Muscle of leg (tissue), 11 donors: ENCODE data around the gene RARA. TPM values are rescaled to one million over a fixed set of nuclear protein-coding genes. Genes with fewer than 3 reads are reported as not detected.

Experiments
- DNase-seq: peaks from one replicate; pipeline ENCODE4 v3.0.0; 2013
- H3K27ac ChIP-seq: one replicate; pipeline ENCODE4 v1.5.1; 2013; ENCODE audit warnings: mild to moderate bottlenecking, low read length, control low read depth
- H3K27me3 ChIP-seq: one replicate; pipeline ENCODE4 v1.6.1; 2013; ENCODE audit warnings: low read length; ENCODE audit not compliant: control insufficient read depth, insufficient read depth
- H3K36me3 ChIP-seq: one replicate; pipeline ENCODE4 v1.6.1; 2013; ENCODE audit warnings: low read length; ENCODE audit not compliant: control insufficient read depth, insufficient read depth
- H3K4me1 ChIP-seq: one replicate; pipeline ENCODE4 v1.6.1; 2013; ENCODE audit warnings: low read length; ENCODE audit not compliant: control insufficient read depth, insufficient read depth
- H3K4me3 ChIP-seq: one replicate; pipeline ENCODE4 v1.5.1; 2013; ENCODE audit warnings: low read length, control low read depth
- H3K9me3 ChIP-seq: replicated peaks from 2 replicates; pipeline ENCODE4 v1.6.1; 2013; ENCODE audit warnings: low read depth, low read length; ENCODE audit not compliant: control insufficient read depth
- WGBS: methylation state at CpG from one replicate; pipeline ENCODE4 v1.1.5; 2013; ENCODE audit warnings: missing lambda C conversion rate; ENCODE audit not compliant: insufficient coverage; 5-methylcytosine and 5-hydroxymethylcytosine counted together
- polyA plus RNA-seq, 8 donors: library from polyadenylated mRNA; unstranded; fragments of 120-200 nt; gene quantifications; one replicate each; pipeline versions ENCODE4 v1.2.1 to v1.2.3, GENCODE V29; 2013; ENCODE audit warnings: inconsistent platforms in 1 of 8, low replicate concordance in 1 of 8; ENCODE audit not compliant: insufficient read length in 8 of 8, insufficient read depth in 1 of 8
- total RNA-seq: library from RNA; stranded (reverse); fragments of 120-200 nt; gene quantifications from one replicate; pipeline ENCODE4 v1.2.4, GENCODE V29; 2013

Gene RARA
- total and polyA plus RNA-seq, 9 donors = 28.2 to 77.2 (median 62.1) TPM

DNA sequence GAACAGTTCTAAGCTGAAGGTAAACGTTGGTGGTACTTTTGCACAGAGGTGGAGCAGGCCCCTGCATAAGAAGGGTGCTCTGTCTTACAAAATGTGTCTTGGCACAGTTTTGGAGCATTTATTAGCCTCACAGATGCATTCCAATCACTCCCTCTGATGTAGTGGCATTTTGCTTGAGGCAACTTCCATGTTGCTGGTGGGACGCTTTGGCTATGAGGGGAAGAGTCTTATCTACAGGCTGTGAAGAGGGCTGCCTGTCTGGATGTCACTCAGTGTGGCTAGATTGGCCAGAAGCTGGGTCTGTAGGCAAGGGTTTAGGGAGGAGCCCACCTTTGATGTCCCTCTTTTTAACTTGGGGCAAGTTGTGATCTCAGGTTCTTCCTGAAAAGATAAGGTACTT lies 2.6 kb upstream of the RARA start:
- 24% methylated on average over 2 of the region's 2 CpGs for WGBS
- Histone ChIP-seq H3K27ac (peak overlapping the region; percentile 56), H3K4me3 (no peak overlapping the region), H3K9me3 (no peaks in the 10 kb centered on the region), H3K4me1 (peaks cover 80% of the 10 kb centered on the region), H3K36me3 (no peaks in the 10 kb centered on the region), H3K27me3 (no peaks in the 10 kb centered on the region)
- no peak for DNase-seq

DNA sequence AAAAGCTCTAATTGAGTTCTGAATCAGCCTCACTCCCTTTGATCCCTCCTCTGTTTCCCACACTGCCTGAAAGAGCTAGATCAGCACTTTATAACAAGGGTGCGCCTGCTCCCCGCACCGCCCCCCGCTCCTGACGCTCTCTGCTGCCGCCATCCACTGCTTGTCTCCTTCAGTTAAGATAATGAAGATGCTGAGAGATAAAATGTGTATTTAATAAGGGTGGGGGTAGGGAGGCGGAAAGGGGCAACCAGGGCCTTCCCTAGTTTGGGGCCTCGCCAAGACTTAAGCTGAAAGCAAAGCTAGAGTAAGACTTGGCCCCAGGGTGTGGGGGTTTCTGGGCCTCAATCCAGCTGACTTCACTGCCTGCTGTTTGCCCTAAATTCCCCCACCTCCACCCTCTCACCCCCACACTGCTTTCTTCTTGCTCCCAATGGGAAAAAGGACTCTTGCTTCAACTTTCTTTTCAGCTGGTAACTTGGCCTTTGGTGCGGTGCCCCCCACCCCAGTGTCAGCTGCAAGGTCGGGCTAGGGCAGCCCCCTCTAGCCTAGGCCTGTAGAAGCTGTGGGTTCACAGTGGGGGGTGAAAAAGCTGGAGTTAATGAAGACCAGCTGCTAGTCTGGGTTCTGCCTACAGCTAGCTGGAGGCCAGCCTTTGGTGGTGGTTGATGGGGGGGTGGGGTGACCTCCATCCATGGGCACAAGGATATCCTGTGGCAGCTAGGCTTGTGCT lies 1.8 kb upstream of the RARA start:
- peak; percentile 77 for DNase-seq
- Histone ChIP-seq H3K27ac (peak overlapping the region; percentile 56), H3K36me3 (no peaks in the 10 kb centered on the region), H3K4me3 (no peak overlapping the region), H3K27me3 (no peaks in the 10 kb centered on the region), H3K9me3 (no peaks in the 10 kb centered on the region), H3K4me1 (peaks cover 88% of the 10 kb centered on the region)
- no CpG with 5 or more reads among the region's 10 CpGs for WGBS

DNA sequence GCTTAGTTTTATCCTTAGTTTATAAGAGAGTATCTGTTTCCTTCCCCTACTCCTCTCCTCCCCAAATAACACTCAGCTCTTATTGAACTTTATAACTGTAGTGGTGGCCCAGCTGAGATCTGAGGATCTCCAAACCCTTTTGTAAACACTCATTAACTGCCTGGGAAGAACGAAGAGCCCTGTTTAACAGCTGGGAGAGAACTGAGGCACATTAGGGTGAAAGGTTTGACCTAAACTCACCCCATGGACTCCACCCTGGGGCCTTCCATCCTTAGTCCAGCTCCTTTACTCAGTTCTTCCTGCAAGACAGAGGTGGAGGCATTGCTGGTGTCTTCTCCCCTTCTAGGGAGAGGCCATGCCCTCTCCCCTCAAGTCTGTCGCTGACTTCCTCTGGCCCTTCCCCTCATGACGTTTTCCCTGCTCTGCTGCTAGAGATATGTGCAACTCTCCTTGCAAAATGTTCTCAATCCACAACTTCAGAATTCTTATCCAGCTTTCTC lies 1.2 kb upstream of the RARA start:
- Histone ChIP-seq H3K4me1 (peaks cover 92% of the 10 kb centered on the region), H3K27me3 (no peaks in the 10 kb centered on the region), H3K9me3 (no peaks in the 10 kb centered on the region), H3K36me3 (no peaks in the 10 kb centered on the region), H3K4me3 (no peak overlapping the region), H3K27ac (peak overlapping the region; percentile 56)
- WGBS = 13% methylated on average over 2 of the region's 3 CpGs
- DNase-seq = peak; percentile 48

DNA sequence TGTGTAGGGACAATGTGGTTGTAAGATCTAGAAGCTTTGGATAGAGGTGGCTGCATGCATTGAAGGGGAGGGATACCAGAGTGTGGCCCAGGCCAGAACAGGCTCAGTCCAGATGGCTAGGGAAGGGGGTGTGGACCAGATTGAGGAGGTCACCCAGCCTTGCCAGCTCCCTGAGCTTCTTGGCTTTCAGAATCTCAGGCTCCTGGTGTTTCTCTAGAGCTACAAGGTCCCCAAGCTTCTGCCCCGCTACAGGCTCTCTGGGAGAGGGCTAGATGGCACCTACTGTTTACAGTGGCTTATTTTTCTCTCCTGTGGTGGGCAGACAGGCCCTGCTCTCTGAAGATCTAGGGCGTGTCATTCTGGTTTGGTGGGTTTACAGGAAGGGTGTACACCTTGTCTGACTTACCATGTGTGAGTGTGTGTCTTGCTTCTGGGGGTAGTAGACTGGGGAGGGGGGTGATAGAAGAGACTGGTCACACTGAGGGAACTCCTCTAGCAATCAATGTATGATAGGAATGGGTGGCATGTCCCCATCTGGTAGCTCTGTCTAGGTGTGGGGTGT lies 1.1 kb downstream of the RARA start:
- no peaks in the 10 kb centered on the region for H3K9me3 ChIP-seq
- H3K4me3 ChIP-seq = peak overlapping the region; percentile 38
- no peak for DNase-seq
- H3K27me3 ChIP-seq = no peaks in the 10 kb centered on the region
- H3K36me3 ChIP-seq = no peaks in the 10 kb centered on the region
- WGBS = 83% methylated on average over 1 of the region's 2 CpGs
- H3K4me1 ChIP-seq = peaks cover 91% of the 10 kb centered on the region
- H3K27ac ChIP-seq = peak overlapping the region; percentile 94

DNA sequence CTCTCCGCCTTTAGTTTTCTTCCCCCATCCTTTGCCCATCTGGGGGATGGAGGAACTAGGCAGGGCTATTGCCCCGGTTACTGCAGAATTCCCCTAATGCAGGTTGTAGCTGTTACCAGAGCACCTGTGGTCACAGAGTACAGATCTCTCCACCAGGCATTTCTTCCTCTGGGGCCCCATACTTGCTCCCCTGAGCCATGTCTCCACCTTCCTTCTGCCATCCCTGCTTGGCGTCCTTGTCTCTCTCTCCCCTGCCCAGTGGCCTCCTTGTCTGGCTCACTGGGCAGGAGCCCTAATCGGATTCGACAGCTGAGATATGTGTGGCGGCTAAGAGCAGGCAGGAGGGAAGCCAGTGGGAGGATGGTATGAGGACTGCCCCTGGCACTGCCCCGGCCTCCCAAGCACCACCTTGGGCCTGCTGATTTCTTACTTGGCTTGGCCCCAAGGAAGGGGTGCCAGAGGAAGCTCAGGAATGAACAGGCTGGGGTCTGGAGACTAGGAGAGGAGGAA lies 2.0 kb downstream of the RARA start:
- 57% methylated on average over 6 of the region's 7 CpGs for WGBS
- Histone ChIP-seq H3K27ac (peak overlapping the region; percentile 94), H3K4me3 (no peak overlapping the region)

DNA sequence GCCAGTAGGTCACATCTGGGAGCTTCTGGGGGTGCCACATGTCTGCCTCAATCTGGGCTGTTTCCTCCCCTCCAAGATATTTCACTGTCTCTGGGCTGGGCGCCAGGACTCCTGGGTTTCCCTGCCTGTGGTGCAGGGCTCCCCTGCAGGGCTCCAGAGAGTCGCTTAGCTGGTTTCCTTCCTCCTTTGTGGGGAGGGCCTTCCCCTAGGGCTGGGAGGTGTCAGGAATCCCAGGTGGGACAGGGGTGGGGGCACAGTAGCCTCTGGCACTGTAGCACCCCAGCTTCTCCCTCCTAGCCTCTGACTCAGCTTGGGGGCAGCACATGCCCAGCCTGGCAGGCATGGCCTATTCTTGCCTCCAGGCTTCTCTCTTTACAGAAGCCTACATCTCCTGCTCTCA lies 2.6 kb downstream of the RARA start:
- peak overlapping the region; percentile 94 for H3K27ac ChIP-seq
- H3K4me1 ChIP-seq = peaks cover 98% of the 10 kb centered on the region
- no peaks in the 10 kb centered on the region for H3K36me3 ChIP-seq
- no peaks in the 10 kb centered on the region for H3K9me3 ChIP-seq
- no peak overlapping the region for H3K4me3 ChIP-seq
- DNase-seq = peak; percentile 60
- 60% methylated on average over 2 of the region's 2 CpGs for WGBS
- H3K27me3 ChIP-seq = no peaks in the 10 kb centered on the region

More for the DNA sequence above, 2.0 kb downstream of the RARA start:
- Histone ChIP-seq H3K9me3 (no peaks in the 10 kb centered on the region), H3K4me1 (peaks cover 96% of the 10 kb centered on the region), H3K27me3 (no peaks in the 10 kb centered on the region), H3K36me3 (no peaks in the 10 kb centered on the region)
- peak; percentile 70 for DNase-seq

DNA sequence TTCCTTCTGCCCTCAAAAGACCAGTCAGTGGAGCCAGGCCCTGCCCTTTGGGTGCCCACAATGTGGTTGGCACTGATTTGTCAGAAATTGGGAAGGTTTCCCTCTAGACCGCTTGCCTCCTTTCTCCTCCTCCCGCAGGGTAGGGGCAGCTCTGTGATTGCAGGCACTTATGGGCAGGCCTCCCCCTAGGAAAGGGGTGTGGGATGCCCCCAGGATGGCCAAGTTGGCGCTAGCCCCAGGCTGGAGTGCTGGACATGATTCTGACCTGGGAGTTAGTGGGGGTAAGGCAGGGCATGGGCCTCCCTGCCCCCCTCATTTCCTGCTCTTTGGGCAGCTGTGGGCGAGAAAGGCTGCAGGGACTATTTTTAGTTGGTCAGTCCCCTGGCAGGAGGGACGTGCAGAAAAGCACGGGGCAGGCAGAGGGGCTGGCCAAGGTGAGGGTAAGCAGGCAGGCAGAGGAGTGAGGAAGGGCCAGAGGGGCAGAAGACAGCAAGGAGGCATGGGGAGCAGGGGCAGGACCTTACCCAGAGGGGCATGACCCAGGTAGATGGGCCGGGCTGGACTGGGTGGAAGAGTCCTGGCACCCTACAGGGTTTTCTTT lies 3.3 kb downstream of the RARA start:
- H3K27me3 ChIP-seq = no peaks in the 10 kb centered on the region
- H3K27ac ChIP-seq = peak overlapping the region; percentile 94
- 6% methylated on average over 2 of the region's 7 CpGs for WGBS
- H3K4me1 ChIP-seq = peaks cover 98% of the 10 kb centered on the region
- DNase-seq = peak; percentile 75
- H3K4me3 ChIP-seq = no peak overlapping the region
- no peaks in the 10 kb centered on the region for H3K9me3 ChIP-seq
- H3K36me3 ChIP-seq = no peaks in the 10 kb centered on the region

DNA sequence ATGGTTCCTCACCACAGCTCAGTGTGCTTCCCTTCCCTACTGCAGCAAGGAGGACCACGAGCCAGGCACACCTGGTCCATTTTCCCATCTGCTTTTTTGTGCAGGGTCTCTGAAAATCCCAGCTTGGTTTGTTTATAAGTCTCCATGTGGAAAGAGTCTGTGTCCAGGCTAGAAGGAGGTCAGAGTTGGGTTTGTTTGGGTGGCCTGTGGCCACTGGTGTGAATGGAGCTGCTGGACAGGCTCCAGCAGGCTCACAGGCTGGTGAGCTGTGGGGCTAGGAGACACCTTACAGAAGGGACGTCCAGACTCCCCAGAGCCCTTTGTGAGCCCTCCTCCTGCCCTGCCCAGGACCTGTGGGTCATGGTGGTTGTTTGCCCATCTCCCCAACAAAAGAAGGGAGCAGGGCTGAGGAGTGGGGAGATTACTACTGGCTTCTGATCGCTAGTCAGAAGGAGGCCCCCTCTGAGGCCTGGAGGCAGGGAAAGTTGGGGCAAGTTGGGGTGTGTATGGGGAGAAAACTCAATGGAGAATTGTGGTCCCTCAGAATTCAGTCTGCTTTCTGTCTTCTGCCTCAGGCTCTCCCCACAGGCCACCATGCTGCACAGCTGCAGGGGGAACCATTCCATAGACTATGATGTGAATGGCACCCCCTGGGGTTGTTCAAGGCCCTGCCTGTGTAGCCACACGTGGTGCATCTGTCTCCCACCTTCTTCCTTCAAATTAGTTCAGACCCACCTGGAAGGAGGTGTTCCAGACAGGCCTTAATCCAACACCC lies 4.1 kb downstream of the RARA start:
- Histone ChIP-seq H3K36me3 (no peaks in the 10 kb centered on the region), H3K27ac (peak overlapping the region; percentile 94), H3K9me3 (no peaks in the 10 kb centered on the region), H3K4me1 (peaks cover 96% of the 10 kb centered on the region), H3K27me3 (no peaks in the 10 kb centered on the region), H3K4me3 (no peak overlapping the region)
- 31% methylated on average over 2 of the region's 4 CpGs for WGBS
- DNase-seq = no peak

DNA sequence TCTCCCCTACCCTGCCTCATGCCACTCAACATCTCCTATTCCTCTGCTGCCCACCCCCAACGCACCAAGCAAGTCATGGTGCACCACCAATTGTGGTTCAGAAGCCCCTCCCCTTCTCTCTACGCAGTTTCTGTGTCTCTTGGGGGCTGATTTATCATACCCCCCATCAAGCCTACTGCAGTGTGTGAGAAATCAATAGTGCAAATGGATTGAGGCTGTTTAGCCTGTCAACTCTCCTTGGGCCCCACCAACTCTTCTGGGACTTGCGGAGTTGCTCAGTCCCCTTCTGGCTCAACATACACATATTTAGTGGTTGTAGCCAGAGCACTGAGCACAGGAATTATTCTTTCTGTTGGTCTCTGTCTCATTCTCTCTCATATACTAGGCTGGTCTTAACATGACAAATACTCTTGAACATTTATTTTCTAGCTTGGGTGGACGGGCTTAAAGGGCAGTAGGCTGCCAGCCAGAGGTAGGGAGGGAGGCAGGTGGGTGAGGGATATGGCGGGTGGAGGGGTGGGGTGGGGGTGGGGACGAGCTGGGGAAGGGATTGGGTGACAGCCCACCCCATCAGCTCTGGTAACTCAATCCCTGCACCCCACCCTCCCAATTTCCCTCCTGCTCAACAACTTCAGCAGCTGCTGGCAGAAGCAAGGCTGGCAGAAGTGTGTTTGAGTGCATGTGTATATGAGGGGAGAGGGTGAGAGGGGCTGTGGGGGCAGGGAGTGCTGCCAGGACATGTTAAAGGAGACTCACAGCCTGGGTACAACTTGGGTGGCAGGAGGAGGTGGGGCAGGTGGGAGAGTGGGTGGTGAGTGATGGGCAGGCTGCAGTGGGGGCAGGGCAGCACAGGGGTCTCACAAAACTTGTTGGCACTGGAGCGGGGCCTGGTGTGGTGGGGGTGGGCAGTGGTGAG lies 4.9 kb downstream of the RARA start:
- Histone ChIP-seq H3K4me3 (no peak overlapping the region), H3K27me3 (no peaks in the 10 kb centered on the region), H3K36me3 (no peaks in the 10 kb centered on the region), H3K9me3 (no peaks in the 10 kb centered on the region), H3K4me1 (peaks cover 90% of the 10 kb centered on the region), H3K27ac (peak overlapping the region; percentile 94)
- peak; percentile 84 for DNase-seq
- WGBS = 50% methylated on average over 1 of the region's 7 CpGs
